ENCODE measurements around the gene PPIP5K1.

DNA sequence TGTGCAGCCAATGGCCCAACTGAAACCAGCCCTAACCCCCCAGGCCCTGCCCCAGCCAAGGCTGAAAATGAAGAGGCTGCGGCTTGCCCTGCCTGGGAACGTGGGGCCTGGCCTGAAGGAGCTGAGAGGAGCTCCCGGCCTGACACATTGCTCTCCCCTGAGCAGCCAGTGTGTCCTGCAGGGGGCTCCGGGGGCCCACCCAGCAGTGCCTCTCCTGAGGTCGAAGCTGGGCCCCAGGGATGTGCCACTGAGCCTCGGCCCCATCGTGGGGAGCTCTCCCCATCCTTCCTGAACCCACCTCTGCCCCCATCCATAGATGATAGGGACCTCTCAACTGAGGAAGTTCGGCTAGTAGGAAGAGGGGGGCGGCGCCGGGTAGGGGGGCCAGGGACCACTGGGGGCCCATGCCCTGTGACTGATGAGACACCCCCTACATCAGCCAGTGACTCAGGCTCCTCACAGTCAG lies 61.4 kb downstream of the PPIP5K1 start:
- TF ChIP-seq, protein P1, sequence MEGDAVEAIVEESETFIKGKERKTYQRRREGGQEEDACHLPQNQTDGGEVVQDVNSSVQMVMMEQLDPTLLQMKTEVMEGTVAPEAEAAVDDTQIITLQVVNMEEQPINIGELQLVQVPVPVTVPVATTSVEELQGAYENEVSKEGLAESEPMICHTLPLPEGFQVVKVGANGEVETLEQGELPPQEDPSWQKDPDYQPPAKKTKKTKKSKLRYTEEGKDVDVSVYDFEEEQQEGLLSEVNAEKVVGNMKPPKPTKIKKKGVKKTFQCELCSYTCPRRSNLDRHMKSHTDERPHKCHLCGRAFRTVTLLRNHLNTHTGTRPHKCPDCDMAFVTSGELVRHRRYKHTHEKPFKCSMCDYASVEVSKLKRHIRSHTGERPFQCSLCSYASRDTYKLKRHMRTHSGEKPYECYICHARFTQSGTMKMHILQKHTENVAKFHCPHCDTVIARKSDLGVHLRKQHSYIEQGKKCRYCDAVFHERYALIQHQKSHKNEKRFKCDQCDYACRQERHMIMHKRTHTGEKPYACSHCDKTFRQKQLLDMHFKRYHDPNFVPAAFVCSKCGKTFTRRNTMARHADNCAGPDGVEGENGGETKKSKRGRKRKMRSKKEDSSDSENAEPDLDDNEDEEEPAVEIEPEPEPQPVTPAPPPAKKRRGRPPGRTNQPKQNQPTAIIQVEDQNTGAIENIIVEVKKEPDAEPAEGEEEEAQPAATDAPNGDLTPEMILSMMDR (IDR thresholded peaks at IDR 0.05): no peak
- TF ChIP-seq POLR2A (IDR thresholded peaks at IDR 0.05): no peak
- no peak for TF ChIP-seq POLR2AphosphoS5 (IDR thresholded peaks at IDR 0.05)
